GM18498 (cell line): ENCODE results near the gene ZNF491.
"Not testable (repeated sequence)": the region's sequence is repeated elsewhere in the genome, so short reads cannot be mapped to it uniquely, and the experiment has no call there.

Source experiments
- ATAC-seq: cut with Tn5 transposase; IDR thresholded peaks from one replicate; pipeline ENCODE4 v1.9.1; 2021; ENCODE audit warnings: mild to moderate bottlenecking, moderate library complexity; ENCODE audit not compliant: unreplicated experiment

The ZNF491 gene

GRCh38 chr19:11798391-11799330 is at the start of gene ZNF491:
TSS of gene ZNF491 (plus strand) at chr19:11798523. CDS start at chr19:11805954, 7,431 bp downstream.
- ATAC-seq: peak; percentile 95

GRCh38 chr19:11749751-11750150 is 48.6 kb upstream of the ZNF491 start:
- ATAC-seq: no peak

DNA sequence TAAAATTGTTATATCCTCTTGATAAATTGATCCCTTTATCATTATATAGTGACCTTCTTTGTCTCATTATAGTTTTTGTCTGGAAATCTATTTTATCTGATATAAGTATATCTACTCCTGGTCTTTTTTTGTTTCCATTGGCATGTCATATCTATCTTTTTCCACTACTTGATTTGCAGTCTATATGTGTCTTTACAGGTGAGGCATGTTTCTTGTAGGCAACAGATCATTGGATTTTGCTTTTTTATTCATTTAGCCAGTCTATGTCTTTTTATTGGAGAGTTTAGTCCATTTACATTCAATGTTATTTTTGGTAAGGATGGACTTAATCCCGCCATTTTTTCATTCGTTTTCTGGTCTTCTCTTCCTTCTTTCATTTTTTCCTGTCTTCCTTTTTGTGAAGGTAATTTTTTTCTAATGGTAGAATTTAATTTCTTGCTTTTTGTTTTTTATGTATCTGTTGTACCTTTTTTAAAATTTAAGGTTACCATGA is 46.0 kb upstream of the ZNF491 start:
- no peak for ATAC-seq

DNA sequence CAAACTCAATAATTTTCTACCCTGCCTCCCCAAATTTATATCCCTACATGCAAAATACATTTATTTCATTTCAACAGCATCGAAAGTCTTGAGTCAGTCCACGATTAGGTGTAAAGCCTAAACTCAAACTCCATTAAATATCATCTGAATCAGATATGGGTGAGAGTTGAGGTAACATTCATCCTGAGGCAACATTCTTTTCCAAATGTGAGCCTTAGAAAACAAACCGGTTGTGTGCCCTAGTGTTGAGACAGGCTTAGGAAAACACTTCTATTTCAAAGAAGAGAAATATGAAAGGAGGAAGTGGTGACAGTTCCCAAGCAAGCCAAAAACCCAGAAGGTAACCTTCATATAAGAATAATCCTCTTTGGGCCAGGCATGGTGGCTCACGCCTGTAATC is 43.7 kb upstream of the ZNF491 start:
- no peak for ATAC-seq

DNA sequence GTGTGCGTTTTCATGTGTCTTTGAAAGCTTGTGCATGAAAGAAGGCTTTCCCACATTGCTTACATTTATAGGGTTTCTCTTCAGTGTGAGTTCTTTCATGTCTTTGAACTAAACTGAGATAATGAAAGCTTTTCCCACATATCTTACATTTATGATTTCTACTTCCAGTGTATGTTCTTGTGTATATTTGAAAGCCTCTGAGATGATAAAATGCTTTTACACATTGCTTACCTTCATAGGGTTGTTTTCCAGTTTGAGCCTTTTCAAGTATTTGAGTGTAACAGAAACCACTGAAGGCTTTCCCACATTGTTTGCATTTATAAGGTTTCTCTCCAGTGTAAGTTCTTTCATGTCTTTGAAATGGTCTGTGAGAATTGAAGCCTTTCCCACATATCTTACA is 41.4 kb upstream of the ZNF491 start:
- ATAC-seq: no peak

DNA sequence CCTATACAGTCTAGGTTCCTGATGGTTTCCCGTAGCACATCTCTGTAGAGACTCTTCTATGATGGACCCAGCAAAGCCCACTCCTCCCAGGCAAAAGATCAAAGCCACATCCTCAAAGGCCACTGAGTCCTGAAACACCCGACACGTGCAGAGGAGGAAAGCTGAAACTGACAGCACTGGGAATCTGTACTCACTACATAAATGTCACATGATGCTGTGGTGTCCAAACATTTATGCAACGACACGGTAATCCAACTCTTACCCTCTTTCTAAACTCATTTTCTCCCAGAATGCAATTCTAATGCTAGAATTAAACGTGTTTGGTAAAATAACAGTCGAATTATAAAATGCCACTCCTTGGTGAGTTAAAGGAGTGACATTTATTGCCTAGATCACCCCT is 38.5 kb upstream of the ZNF491 start:
- no peak for ATAC-seq

DNA sequence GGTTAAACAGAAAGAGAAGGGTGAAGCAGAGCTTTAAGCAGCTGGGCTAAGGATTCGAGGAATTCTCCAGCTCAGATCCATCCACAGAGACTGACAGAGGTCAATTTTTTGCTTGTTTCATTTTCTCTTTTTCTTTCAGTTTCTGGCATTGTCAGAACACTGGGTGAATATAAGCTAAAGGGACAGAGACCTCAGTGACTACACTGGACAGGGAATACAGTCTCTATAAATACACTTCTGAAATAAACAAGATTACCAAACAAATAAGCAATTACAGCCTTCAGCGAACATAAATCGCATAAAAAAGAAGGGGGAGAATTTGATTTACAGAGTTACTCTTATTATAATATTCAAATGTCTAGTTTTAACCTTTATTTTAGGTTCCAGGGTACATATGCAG is 35.2 kb upstream of the ZNF491 start:
- no peak for ATAC-seq

- no peak for ATAC-seq
Observed at GRCh38 chr19:11763611-11764010, 34.7 kb upstream of the ZNF491 start.

DNA sequence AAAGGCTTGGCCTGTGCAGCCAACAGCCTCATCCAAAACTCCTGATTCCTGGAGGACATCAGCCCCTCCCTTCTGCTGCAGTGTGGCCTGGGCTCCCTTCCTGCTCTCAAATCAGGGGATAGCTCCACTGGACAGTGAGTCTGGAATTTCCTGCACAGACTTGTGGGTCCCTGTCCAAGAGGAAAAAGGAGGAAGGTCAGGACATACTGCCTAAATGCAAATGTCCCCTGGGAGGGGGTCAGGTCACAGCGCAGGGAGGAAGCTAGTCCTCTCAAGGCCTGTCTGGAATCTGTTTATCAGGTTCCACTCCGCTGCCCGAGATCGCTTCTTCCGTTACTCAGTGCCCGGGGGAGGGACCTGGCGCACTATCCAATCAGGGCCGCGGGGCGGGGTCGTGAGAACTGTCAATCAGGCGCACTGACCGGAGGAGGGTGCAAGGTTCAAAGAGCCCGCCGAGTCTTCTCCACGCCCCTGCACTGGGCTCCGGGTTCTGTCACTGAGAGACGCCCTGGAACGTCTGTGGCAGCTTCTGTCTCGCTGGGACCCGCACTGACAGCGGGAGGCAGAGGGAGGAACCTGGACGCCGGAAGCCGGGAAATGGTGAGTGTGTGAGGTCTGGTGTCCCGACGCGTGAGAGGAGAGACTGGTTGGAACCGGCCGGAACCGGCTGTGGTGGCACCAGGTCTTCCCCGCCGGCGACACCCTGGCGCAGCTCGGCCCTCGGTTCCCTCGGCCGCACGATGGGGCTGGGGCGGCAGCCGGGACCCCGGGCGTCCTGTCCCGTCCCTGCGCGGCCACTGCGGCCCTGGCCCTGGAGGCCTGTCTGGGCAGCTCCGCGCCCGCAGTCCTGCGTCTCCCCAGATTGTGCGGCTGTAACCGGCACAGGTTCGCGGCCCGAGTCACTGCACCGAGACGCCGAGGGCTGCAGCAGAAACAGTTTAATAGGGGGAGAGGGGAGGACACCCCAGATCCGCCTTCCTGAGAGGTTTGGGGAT is 31.4 kb upstream of the ZNF491 start, which contains the start of gene ZNF441:
Gene ZNF441 (plus strand): TSS at position 404 of the 995 bp plus-strand sequence. CDS start 194 bp downstream, at position 598.
- ATAC-seq: peak; percentile 94

DNA sequence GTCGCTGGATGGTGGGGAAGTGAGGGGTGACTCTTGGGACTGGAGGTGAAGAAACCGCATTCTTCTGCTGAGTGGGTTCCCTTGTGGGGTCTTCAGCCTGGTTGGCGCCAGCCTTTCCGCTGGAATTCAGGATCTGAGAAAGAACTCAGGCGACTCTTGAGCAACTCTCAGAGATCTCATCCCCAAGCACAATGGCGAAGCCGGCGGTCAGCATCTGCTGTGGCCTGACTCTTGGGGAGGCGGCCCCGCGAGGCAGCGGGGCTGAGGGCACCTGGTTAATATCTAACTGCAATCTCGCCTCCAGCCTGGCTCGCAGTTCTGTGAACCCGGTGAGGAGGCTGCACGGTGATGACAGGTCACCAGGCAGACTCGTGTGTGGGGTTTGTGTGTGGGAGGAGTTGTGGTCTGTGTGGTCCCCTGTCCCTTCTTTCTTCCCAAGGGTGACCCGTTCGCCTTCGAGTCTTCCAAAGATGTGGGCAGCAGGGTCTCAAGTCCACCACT is 30.6 kb upstream of the ZNF491 start:
- peak; percentile 30 for ATAC-seq

DNA sequence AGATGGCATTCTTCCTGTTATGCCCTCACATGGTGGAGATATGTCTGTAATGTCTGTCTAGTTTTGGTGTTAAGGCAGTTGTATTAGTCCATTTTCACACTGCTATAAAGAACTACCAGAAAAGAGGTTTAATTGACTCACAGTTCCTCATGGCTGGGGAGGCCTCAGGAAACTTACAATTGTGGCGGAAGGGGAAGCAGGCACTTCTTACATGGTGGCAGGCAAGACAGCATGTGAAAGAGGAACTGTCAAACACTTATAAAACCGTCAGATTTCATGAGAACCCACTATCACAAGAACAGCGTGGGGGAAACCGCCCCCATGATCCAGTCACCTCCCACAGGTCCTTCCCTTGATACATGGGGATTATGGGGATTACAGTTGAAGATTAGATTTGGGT is 28.3 kb upstream of the ZNF491 start:
- no peak for ATAC-seq

DNA sequence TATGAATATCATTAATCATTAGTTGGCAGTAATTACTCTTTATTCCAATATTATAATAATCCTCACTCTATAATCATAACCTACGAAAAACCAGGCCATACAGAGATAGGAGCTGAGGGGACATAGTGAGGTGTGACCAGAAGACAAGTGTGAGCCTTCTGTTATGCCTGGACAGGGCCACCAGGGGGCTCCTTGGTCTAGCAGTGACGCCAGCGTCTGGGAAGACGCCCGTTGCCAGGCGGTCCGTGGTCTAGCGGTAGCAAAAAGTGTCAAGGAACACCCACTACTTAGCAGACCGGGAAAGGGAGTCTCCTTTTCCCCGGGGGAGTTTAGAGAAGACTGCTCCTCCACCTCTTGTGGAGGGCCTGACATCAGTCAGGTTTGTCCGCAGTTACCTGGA is 26.8 kb upstream of the ZNF491 start:
- ATAC-seq: not testable (repeated sequence)

- ATAC-seq: not testable (repeated sequence)
Observed at GRCh38 chr19:11776669-11777068, 21.7 kb upstream of the ZNF491 start.

DNA sequence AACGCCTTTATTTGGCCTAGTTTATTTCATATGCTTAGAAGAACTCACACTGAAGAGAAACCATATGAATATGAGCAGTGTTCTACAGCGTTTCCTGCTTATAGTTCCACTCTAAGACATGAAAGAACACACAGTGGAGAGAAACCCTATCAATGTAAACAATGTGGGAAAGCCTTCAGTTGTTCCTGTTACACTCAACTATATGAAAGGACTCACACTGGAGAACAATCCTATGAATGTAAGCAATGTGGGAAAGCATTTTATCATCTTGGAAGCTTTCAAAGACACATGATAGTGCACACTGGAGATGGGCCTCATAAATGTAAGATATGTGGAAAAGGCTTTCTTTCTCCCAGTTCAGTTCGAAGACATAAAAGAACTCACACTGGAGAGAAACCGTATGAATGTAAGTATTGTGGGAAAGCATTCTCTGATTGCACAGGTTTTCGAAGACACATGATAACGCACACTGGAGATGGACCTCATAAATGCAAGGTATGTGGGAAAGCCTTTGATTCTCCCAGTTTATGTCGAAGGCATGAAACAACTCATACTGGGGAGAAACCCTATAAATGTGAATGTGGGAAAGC is 17.8 kb upstream of the ZNF491 start:
- no peak for ATAC-seq

DNA sequence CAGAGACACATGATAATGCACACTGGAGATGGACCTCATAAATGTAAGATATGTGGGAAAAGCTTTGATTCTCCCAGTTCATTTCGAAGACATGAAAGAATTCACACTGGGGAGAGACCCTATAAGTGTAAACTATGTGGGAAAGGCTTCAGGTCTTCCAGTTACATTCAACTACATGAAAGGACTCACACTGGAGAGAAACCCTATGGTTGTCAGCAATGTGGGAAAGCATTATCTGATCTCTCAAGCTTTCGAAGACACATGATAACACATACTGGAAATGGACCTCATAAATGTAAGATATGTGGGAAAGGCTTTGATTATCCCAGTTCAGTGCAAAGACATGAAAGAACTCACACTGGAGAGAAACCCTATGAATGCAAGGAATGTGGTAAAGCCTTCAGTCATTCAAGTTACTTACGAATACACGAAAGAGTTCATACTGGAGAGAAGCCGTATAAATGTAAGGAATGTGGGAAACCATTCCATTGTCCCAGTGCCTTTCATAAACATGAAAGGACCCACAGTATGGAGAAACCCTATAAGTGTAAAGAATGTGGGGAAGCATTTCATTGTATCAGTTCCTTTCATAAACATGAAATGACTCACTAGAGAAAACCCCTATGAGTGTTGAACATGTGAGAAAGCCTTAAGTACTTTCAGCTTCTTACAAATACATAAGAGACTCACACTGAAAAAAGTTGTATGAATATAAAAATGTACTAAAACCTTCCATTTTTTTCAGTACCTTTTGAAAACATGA is 16.8 kb upstream of the ZNF491 start:
- no peak for ATAC-seq

GRCh38 chr19:11783767-11784166 is 14.6 kb upstream of the ZNF491 start:
- no peak for ATAC-seq

GRCh38 chr19:11784356-11784755 is 14.0 kb upstream of the ZNF491 start:
- no peak for ATAC-seq

GRCh38 chr19:11787536-11787935 is 10.8 kb upstream of the ZNF491 start:
- no peak for ATAC-seq

- no peak for ATAC-seq
Observed at GRCh38 chr19:11792942-11793341, 5.4 kb upstream of the ZNF491 start.

- peak; percentile 57 for ATAC-seq
Observed at GRCh38 chr19:11797491-11797890, 832 bp upstream of the ZNF491 start.
